ENCODE measurements around the gene SLC24A4.

- TF ChIP-seq CTCF (IDR thresholded peaks at IDR 0.05) (no peak), POLR2A (IDR thresholded peaks at IDR 0.05) (no peak), POLR2AphosphoS5 (IDR thresholded peaks at IDR 0.05) (no peak)
These were observed 147.2 kb downstream of the SLC24A4 start for GRCh38 chr14:92470215-92470614.

Measured in upper lobe of left lung (tissue), 4 donors.